ENCODE data around the gene FAM72C.
"Not testable (repeated sequence)": the region's sequence is repeated elsewhere in the genome, so short reads cannot be mapped to it uniquely, and the experiment has no call there.

DNA sequence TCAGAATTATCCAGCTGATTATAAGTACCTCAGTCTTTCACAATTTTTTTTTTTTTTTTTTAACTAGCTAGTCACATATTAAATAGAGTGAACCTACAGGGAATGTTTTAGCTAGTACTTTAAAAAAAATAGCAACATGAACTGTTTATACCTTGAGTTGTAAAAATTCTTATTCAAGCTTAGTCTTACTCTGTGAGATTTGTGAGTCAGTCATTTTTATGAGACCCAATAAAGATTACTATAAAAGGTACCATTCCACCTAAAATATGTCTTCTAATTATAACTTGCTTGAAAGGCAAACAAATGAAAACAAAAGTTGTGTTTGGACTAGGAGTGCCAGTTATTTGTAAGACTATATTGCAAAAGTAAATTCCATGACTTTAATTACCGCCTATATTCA, 5.9 kb downstream of the FAM72C start:
- TF ChIP-seq CTCF, POLR2A (IDR thresholded peaks at IDR 0.05): not testable (repeated sequence)

All from uterus (tissue), 2 donors.